Endometrium (tissue), 2 donors: ENCODE data around the gene MTNR1A.
"Not testable (repeated sequence)": the region's sequence is repeated elsewhere in the genome, so short reads cannot be mapped to it uniquely, and the experiment has no call there.

ENCODE experiments used
- FAIRE-seq: peaks from 2 replicates; lab custom pipeline; 2012; peaks lifted over from hg19 to GRCh38; lab: Jason Lieb, UNC
- donor health status: control.
- donor health status: control.

Gene MTNR1A

DNA sequence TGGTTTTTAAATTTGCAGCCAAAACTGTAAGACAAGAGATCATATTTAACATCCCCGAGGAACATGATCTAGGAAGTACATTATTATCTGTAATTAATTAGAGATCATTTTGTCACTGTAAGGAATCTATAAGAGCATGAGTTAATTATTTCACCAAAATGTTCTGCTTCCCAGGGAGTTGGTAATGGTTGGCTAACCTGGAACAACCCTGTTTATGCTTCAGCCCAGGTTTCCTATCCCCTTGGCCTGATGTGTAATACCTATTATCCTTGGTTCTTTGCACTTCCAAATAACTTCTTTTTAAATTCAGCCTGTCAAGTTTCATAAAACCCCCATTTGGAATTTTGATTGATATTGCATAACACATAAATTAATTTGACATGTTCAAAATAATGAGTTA, 6.4 kb upstream of the MTNR1A start:
- no peak for FAIRE-seq

DNA sequence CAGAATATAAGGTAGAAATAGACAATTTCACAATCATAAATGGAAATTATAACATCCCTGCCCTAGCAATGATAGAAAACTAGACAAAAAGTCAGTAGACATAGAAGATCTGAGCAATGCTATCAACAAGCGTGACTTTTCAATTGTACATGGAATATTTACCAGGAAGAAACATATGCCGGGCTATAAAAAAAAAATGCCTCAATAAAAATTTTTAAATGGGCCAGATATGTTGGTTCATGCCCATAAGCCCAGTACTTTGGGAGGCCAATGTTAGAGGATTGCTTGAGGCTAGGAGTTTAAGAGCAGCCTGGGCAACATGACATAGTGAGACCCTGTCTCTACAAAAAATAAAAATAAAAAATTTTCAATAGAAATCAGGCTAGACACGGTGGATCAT, 5.3 kb upstream of the MTNR1A start:
- no peak for FAIRE-seq

DNA sequence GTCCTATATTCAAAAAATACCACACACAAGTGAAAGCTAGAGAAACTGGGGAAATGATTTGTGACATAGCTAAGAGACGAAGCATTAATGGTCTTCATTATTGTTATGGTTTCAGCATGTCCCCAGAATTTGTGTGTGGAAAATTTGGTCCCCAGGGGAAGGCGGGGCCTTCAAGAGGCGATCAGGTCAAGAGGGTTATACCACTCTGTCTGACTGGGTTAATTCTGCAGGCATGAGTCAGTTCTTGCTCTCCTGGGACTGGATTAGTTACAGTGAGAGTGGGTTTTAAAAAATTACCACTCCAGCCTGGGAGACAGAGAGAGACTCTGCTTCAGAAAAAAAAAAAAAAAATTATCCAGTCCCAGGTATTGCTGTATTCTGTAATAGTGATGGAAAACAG, 2.1 kb upstream of the MTNR1A start:
- no peak for FAIRE-seq

DNA sequence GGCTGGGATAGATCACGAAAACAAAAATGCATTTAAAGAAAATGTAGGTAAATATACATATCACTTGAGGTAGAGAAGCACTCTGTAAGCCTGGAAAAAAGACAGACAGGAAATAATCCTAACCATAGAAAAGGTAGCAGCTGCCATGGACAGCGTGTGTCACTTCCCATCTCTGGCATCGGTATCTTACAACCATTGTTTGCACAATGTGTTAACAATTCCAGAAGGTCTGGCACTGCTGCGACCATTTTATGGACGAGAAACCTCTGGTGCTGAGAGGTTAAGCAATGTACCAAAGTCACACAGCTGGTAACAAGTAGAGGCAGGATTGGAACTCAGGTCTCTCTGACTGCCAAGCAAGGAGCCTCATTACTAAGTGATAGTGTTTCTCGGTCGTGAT, 1.7 kb upstream of the MTNR1A start:
- no peak for FAIRE-seq

DNA sequence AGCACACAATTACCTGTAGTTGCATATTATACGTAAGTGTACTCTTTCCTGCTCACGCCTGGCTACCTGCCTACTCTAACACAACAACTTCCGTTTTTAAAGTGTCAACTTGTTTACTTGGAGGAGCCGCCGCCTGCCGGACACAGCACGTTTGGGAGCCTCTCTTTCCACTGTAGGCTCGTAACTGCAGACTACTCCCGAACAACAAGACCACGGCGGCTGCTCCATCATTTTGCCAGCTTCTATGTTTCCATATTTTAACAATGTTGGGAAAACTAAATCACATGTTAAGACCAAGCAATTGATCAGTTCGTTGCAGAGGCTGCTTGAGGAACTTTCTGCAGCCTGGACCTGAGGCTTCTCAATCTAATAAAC, 841 bp downstream of the MTNR1A start:
- FAIRE-seq: no peak

DNA sequence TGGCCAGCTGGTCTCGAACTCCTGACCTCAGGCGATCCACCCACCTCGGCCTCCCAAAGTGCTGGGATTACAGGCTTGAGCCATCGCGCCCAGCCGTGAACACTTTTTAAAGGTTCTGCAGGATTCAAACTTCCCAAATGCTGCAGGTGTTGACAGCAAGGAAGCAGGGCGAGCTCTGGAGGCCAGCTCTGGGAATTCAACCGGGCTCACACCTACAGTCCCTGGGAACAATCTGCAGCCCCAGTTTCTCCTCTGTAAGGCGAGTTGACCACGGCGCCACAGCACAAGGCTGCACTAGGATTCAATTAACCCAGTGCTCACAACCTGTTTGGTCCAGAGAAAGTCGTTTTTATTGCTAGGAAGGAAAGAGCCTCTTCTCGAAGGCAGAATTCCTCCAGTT, 1.6 kb downstream of the MTNR1A start:
- FAIRE-seq: no peak

DNA sequence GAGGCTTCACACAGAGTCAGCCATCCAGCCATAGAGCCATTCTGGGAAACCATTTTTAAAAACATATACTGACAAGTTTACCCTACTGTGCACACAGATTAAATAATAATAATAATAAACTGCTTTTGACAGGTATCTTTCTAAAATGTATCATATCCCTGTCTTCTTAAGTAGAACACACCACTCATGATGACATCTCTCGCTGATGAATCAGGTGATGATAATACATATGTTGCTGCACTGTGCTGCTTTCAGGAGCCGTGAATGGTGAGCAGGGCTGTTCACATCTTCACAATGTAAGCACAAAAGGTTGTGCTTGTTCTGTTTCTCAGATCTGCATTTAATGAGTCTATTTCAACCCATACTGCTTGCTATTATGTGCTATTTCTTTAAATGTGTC, 3.5 kb downstream of the MTNR1A start:
- FAIRE-seq: no peak

DNA sequence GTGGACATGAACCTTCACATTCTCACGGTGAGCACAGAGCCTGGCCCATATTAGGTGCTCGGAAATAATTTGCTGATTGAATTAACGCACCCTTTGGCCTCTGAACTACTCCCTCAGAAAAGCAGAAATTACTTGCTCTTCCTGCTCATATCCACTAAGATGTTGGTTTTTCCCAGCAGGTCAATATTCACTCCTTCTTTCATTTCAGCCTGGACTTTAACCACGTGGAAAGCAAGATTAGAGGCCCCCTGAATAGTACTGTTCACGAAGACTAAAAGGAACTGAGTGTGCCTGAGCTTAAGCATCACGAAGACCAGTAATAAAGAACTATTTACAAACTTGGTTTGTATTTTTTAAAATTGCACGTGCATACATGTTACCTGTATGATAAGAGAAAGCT, 9.9 kb downstream of the MTNR1A start:
- FAIRE-seq: no peak

DNA sequence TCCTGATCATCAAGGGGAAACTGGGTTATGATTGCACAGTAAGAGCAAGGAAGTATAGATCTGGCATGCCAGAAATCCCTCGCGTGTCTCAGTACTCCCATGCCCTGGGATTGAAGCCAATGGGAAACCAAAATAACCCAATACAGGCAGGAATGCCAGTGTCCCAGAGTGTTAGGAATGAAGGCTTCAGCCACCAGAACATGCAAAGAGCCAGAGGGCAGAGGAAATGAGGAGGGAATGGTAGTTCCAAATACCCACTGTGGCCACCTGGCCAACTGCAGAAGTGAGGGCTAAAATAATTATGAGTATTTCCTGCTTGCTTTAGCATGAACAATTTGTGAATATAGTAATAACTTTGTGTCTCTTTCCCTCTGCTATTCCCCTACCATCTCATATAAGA, 12.2 kb downstream of the MTNR1A start:
- no peak for FAIRE-seq

DNA sequence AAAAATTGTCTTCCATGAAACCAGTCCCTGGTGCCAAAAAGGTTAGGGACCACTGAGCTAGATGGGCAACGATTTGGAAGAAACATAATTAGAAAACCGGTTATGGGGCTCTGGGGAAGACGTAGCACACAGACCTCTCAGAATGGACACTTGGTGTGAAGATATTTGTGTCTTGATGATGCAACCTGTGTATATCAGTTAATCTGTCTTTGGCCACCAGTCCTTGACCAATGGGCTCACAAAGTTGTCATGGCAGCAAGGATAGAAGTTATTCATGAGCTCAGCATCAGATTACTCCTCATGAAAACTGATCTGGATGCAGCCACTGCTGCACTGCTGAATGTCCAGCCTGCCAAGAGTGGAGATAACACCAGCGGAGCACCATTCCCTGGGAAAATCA, 13.6 kb downstream of the MTNR1A start:
- no peak for FAIRE-seq

DNA sequence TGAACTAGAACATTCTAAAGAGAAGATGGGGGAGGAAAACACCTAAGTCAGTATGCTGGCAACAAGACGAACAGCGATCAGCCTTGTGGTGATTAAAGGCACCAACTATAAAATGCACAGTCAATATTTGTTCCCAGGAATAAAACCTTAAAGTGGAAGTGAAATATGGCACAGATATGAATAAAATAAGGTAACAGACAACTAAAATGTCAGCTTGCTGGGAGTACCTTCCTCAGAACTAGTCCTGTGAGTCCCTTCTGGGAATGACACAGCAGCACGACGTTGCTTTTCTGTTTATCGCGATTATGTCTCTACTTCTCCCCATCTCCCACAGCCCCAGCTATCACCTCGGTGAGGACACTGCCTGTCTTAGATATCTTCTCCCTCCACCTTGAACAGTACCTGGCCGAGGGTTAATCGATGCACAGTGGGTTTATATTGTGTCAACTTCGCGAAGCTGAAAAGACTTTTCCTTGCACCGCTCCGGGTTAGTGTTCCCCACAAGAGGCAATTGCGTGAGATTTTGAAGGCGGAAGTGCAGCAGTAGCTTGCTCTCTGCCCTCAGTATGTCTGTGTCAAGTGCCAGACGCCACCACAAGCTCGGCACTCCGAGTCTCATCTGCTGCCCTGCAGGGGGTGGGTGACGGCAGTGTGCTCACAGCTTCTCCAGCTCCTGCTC, 17.4 kb downstream of the MTNR1A start:
- FAIRE-seq: no peak

DNA sequence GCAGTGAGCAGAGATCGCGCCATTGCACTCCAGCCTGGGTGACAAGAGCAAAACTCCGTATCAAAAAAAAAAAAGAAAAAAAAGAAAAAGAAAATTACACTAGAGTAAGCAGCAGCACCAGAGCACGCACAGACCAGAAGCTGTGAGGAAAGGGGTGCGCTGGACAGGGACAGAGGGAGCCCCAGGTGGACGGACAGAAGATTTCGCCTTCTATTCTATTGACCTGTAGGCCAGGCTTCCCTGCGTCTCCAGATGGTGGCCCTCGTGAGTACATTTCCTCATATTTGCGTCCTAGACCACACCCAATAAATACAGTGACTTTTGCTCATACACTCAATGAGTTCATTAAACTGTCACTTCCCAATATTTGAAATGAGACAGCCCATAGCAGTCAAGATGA, 19.1 kb downstream of the MTNR1A start:
- no peak for FAIRE-seq

DNA sequence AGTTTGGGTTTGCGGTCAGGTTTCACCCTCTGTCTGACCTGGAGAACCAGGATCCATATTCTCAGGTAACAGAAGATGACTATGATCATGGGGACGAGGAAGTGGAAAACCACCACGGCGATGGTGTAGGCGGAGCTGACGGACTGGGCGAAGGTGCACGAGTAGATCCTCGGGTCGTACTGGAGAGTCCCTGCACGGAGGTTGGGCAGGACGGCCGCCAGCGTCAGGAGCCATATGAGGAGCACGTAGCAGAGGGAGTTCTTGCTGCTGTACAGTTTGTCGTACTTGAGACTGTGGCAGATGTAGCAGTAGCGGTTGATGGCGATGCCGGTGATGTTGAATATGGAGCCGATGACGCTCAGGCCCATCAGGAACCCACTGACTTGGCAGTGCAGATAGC, 21.3 kb downstream of the MTNR1A start:
- FAIRE-seq: no peak

DNA sequence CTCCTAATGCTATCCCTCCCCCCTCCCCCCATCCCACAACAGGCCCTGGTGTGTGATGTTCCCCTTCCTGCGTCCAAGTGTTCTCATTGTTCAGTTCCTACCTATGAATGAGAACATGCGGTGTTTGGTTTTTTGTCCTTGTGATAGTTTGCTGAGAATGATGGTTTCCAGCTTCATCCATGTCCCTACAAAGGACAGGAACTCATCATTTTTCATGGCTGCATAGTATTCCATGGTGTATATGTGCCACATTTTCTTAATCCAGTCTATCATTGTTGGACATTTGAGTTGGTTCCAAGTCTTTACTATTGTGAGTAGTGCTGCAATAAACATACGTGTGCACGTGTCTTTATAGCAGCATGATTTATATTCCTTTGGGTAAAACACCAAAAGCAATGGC, 31.4 kb downstream of the MTNR1A start:
- FAIRE-seq: not testable (repeated sequence)

DNA sequence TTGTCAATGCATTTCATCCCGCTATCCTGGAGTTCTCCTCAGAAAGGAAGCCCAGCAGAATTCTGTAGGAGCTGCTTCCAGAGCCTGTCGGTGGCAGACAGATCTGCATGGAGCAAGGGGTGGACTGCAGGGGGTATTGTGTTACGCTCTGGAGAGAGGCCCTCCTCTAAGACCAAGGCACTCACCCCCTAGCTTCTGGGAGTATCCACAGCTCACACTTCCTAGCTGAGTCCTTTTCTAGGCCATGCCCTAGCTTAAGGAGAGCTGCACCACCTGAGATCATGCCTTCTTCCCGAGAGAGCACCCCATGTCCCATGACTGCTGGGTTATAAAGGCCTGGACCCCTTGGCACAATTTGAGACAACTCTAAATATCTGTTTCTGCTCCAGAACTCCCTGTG, 39.1 kb downstream of the MTNR1A start:
- FAIRE-seq: no peak

DNA sequence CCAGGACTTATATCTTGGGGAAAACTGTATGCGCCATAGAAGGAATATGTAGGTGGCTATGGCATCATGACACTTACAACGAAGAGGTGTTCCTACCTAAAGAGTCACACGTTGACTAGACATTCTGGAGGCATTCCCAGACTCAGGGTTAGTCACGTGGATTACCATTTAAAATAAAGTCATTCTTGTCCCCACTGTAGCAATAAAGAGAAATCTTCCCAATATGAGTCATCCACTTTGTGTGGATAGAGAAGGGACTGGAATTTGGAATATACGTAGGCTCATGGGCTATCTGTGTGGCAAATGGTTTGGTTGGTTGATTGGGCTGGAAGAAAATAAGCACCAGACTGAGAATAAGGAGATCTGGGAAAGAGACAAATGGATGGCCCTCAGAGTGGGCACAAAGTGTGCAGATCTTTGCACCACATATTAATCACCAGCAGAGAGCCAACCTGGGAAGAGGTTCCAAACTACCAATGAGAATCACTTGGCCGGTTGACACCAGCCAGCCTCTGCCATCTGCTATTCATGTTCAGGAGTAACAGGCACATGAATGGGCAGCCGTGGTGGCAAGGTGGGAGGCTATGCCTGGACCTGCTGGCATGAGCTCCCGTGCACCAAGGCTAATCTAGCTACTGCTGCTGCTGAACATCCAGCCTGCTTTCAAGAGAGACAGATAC, 41.0 kb downstream of the MTNR1A start:
- FAIRE-seq: no peak

DNA sequence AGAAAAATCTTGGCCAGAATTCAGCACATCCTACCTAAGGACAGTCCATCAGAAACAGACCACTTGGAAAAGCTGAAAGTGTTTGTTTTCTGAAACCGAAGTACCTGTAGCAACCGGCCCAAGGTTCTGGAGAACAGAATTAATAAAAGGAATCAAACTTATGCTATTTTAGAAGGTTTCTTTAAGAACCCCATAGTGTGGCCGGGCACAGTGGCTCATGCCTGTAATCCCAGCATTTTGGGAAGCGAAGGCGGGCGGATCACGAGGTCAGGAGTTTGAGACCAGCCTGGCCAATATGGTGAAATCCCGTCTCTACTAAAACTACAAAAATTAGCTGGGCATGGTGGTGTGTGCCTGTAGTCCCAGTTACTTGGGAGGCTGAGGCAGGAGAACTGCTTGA, 50.6 kb downstream of the MTNR1A start:
- not testable (repeated sequence) for FAIRE-seq

DNA sequence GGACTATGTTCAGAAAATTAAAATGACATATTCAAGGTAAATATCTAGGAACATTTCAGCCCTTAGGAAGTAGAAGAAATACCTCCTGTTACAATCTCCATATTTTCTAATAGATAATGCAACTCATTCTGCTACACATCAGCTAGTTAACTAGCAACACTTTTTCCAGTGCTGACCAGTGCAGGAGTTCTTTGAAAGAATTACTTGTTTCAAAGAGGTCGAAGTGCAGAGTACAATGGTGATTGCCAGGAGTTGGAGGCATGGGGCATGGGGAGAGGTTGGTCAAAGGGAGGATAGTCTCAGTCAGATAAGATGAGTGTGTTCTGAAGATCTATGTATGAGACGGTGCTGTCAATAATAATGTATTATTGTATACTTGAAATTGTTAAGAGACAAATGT, 53.1 kb downstream of the MTNR1A start:
- FAIRE-seq: no peak

DNA sequence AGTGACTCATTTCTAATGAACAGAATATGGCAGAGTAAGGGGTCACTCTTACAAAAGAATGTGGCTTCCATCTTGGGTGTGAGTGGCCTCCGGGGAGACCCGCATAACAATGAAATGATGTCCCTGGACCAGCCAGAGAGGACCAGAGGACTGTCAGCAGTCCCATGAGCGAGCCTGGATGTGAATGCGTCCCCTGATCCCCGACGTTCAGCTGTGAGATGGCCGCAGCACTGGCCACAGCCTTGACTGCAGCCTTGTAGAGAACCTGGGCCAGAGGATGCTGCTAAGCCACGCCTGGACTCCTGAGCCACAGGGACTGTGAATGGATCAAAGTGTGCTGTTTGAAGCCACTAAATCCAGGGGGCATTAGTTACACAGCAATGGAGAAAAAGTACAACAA, 53.8 kb downstream of the MTNR1A start:
- FAIRE-seq: no peak

DNA sequence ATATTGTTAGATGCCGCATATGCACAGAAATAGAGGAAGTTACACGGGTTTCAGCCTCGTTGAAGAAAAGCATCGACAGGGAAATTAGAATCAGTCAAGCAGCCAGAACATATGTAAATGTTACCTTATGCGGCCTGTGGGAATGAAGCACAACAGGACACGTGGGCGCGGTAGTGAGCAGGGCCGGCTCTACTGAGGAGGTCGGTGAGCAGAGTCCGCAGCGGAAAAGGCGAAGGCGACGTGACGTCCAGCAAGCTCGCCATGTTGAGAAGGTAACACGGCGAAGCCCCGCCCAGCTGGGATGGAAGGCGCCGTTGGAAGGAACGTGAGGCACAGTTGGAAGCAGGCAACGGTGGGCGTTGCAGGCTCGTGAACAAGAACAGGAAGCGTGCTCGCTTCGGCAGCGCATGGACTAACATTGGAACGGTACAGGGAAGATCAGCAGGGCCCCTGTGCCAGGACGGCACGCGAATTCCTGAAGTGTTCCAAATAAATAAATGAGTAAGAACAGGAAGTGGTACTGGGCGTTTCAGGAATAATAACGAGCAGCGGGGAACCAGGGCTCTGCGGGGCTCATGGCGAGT, 54.6 kb downstream of the MTNR1A start:
- FAIRE-seq: no peak

DNA sequence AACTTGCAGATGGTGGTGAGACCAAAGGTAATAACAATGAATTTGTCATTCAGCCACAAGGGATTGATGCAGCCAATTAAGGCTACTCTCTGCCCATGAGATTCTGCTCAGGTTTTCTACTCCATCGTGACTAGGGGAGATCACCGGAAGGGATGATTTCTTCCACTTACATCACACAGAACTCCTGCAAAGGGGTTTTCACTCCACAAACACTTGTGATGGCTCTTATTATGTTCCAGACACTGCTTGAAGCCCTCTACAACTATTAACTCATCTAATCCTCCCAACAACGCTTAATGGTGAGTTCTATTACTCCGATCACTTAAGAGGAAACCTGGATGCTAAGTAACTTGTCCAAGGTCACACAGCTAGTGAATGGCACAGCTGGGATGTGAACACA, 55.9 kb downstream of the MTNR1A start:
- FAIRE-seq: no peak

DNA sequence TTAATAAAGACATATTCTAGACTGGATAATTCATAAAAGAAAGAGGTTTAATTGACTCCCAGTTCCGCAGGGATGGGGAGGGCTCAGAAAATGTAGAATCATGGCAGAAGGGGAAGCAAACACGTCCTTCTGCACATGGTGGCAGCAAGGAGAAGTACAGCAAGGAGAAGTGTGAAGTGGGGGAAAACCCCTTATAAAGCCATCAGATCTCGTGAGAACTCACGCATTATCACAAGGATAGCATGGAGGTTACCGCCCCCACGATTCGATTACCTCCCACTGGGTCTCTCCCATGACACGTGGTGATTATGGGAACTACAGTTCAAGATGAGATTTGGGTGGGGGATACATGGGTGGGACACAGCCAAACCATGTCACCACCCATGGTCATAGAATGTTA, 58.3 kb downstream of the MTNR1A start:
- FAIRE-seq: no peak

DNA sequence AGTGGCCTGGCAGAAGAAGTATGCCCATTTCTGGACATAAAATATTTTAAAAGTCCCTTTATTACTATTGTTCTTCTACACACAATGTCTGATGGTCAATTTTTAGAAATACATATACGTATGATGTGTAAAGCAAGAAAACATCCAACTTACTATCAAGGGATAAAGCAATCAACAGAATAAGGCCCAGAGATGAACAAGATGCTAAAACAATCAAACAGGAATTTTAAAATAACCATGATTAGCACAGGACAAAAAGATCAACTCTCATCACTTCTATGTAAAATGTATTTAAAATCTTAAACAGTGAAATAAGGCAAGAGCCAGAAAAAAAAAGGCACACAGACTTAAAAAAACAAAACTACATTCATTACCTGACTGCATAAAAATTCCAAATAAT, 60.9 kb downstream of the MTNR1A start:
- FAIRE-seq: no peak

DNA sequence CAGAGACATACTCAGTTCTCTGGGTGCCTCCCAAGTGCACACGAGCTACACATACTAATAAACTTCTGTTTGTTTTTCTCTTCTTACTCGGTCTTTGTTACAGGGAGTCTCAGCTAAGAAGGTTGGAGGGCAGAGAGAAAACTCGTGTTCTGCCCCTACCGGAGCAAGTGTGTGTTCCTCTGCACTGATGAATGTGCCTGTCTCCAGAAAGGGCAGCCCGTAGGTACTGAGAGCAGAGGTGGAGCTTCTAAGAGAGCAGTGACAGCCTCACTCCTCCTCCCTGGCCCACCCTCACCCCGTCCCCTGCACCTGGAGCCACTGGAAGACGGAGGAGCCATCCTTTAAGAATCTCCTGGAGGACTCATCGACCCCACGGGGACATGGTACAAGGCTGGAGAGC, 67.6 kb downstream of the MTNR1A start:
- FAIRE-seq: no peak
